GM23338 (cell line): ENCODE measurements around the gene CEBPG. TPM values are rescaled to one million over a fixed set of nuclear protein-coding genes. Genes with fewer than 3 reads are reported as not detected.

Experiments
- EZH2 ChIP-seq: fragments of 200-600 bp; sonication (generic); IDR thresholded peaks from one replicate; pipeline ENCODE4 v1.8.0; 2017; ENCODE audit warnings: antibody characterized with exemption, mild to moderate bottlenecking, low read depth; ENCODE audit not compliant: unreplicated experiment
- EZH2phosphoT487 ChIP-seq: fragments of 200-600 bp; sonication (generic); IDR thresholded peaks from one replicate; pipeline ENCODE4 v1.8.1; 2018; ENCODE audit warnings: antibody characterized with exemption; ENCODE audit not compliant: unreplicated experiment
- NANOG ChIP-seq: IDR thresholded peaks from 2 replicates; pipeline ENCODE4 v1.6.1; 2016; ENCODE audit warnings: antibody characterized with exemption, borderline replicate concordance
- POLR2AphosphoS5 ChIP-seq: IDR thresholded peaks from 2 replicates; pipeline ENCODE4 v1.6.1; 2016; ENCODE audit warnings: antibody characterized with exemption, low read depth
- ZNF114 ChIP-seq: fragments of 250-450 bp; sonication (Bioruptor Pico); IDR thresholded peaks from 2 replicates; pipeline ENCODE4 v1.5.0; 2020; ENCODE audit warnings: mild to moderate bottlenecking, moderate library complexity
- ZNF331 ChIP-seq: fragments of 250-450 bp; sonication (Bioruptor Pico); IDR thresholded peaks from 2 replicates; pipeline ENCODE4 v1.5.0; 2020; ENCODE audit warnings: low read depth, mild to moderate bottlenecking, moderate library complexity
- ZNF462 ChIP-seq: fragments of 250-450 bp; sonication (Bioruptor Pico); IDR thresholded peaks from 2 replicates; pipeline ENCODE4 v1.5.0; 2020; ENCODE audit warnings: mild to moderate bottlenecking, moderate library complexity
- polyA plus RNA-seq: library from polyadenylated mRNA; unstranded; fragments of >200 nt; fragmentation: Nextera tagmentation; extraction: Ambion mirVana; gene quantifications from 2 replicates; pipeline ENCODE4 v1.2.1, GENCODE V29; 2016
- total RNA-seq: library from RNA; depleted of rRNA; stranded (reverse); fragments of >200 nt; shearing (Covaris generic); gene quantifications from 2 replicates; pipeline ENCODE4 v1.2.3, GENCODE V29; 2014
- TF ChIP-seq, protein P1 (sequence below), 2 experiments: fragments of 200-600 bp in 1 of 2; sonication (generic) in 1 of 2; conservative IDR thresholded peaks; 2 replicates each; pipeline versions ENCODE4 v1.5.1 to v1.6.1; 2016 to 2017; ENCODE audit warnings: antibody characterized with exemption in 2 of 2, low read depth in 2 of 2, mild to moderate bottlenecking in 2 of 2, moderate library complexity in 1 of 2
- TF ChIP-seq, protein P2 (sequence below): IDR thresholded peaks from 2 replicates; pipeline ENCODE4 v1.6.1; 2016; ENCODE audit warnings: antibody characterized with exemption

The CEBPG gene
- total and polyA plus RNA-seq, 2 experiments from 2014 or later, result 25.9 to 50.2 TPM

GRCh38 chr19:33405553-33406461, 32.3 kb downstream of the CEBPG start (continued):
- TF ChIP-seq ZNF462 (CRISPR knock-in tag) (no peak), NANOG (no peak), EZH2 (no peak), ZNF114 (CRISPR knock-in tag) (no peak), ZNF331 (CRISPR knock-in tag) (no peak), POLR2AphosphoS5 (no peak), EZH2phosphoT487 (no peak)
- TF ChIP-seq, protein P1, sequence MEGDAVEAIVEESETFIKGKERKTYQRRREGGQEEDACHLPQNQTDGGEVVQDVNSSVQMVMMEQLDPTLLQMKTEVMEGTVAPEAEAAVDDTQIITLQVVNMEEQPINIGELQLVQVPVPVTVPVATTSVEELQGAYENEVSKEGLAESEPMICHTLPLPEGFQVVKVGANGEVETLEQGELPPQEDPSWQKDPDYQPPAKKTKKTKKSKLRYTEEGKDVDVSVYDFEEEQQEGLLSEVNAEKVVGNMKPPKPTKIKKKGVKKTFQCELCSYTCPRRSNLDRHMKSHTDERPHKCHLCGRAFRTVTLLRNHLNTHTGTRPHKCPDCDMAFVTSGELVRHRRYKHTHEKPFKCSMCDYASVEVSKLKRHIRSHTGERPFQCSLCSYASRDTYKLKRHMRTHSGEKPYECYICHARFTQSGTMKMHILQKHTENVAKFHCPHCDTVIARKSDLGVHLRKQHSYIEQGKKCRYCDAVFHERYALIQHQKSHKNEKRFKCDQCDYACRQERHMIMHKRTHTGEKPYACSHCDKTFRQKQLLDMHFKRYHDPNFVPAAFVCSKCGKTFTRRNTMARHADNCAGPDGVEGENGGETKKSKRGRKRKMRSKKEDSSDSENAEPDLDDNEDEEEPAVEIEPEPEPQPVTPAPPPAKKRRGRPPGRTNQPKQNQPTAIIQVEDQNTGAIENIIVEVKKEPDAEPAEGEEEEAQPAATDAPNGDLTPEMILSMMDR (conservative IDR thresholded peaks at IDR 0.05; ENCODE audit: low read depth in 2 of 2), result no peak
- TF ChIP-seq, protein P2, sequence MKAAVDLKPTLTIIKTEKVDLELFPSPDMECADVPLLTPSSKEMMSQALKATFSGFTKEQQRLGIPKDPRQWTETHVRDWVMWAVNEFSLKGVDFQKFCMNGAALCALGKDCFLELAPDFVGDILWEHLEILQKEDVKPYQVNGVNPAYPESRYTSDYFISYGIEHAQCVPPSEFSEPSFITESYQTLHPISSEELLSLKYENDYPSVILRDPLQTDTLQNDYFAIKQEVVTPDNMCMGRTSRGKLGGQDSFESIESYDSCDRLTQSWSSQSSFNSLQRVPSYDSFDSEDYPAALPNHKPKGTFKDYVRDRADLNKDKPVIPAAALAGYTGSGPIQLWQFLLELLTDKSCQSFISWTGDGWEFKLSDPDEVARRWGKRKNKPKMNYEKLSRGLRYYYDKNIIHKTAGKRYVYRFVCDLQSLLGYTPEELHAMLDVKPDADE, result no peak
